GM20000 (cell line): ENCODE measurements around the gene CDH26.

Experiments used
- DNase-seq: peaks from one replicate; pipeline ENCODE4 v3.0.0; 2012; ENCODE audit warnings: low spot score
- CTCF ChIP-seq: IDR thresholded peaks from 2 replicates; pipeline ENCODE4 v1.5.1; 2012; ENCODE audit warnings: mild to moderate bottlenecking, control low read depth; ENCODE audit errors: extremely low read depth, missing control alignments

Gene CDH26

GRCh38 chr20:59997896-59998295 lies 39.7 kb downstream of the CDH26 start:
- no peak for TF ChIP-seq CTCF
- no peak for DNase-seq

DNA sequence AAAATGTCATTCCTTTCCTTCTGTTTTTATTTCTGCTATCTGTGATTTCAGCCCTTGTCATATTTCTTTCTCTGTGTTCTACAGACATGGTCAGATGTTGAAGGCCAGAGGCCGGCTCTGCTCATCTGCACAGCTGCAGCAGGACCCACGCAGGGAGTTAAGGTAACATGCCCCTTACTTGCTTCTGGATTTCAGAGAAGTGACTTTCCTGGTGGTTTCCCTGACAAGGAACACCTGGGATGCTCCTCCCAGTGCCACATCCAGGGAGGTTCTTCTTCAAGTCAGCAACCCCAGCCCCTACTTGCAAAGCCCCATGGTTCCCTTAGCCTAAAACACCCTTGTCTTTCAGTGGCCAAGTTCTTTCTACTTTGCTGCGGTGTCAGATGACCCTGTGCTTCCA lies 41.3 kb downstream of the CDH26 start:
- no peak for DNase-seq
- no peak for TF ChIP-seq CTCF

DNA sequence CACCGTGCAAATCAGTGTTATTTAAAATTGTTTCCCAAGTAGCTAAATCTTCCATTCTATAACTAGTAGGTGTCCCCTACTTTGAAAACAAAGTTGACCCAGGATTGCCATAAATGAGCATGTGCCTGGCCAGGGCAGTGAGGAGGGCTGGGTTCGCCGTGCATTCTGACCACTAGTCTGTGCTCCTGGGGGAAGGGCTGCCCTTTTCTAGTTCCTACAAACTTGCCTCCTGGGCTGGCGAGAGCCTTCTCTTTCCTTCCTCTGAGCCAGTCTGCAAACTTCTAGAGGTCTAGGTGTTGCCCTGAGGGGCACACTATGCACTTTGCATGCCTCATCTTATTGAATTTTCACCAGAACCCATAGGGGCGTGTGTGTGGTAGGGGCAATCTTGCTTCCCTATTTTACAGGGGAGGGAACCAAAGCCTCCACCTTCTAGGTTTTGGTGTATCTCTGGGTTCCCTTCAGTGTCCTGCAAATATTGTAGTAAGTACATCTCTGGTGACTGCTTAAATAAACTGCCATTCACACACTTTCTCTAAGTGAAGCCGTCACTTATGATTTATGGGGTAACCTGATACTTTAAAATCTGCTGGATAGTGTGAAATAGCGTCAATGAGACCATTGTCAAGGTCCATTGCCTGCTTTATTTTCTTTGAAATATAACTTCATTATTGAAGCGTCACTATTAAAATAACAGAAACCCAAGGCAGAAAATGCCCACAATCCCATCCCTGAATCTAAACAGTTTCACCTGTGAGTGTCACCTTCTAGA lies 42.2 kb downstream of the CDH26 start:
- no peak for DNase-seq
- no peak for TF ChIP-seq CTCF

DNA sequence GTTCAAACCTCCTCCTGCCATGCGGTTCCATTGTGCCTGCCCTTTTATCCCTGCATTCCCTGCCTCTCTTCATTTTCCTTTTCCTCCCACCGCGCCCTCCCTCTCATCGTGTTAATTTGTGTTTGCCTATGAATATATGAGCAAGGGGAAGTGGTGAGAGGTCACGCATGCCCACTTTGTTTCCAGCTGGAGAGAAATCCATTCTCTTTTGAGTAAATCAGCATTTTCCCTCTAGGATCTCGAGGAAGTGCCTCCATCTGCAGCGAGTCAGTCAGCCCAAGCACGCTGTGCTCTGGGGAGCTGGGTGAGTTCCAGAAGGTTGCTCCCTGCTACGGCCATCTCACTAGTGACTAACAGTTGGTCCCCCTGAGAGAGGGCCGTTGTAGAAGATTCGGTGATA lies 42.9 kb downstream of the CDH26 start:
- no peak for TF ChIP-seq CTCF
- no peak for DNase-seq

DNA sequence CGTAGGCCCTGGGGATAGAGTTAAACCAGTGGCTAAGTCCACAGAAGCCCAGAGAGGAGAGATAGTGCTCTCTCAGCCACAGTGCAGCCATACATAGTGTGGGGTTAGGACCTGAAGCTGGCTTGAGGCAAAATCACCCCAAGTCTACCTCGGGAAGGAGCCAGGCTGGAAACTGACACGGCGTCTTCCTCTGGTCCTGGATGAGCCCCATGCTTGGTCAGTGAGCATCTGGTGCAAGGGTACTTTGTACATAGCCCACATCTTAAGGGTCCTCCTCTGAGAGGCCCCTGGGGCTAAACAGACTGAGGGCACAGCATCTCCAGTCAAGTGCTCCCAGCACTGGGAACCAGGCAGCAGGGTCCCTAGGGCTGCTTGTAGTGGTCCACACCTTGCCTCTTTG lies 45.6 kb downstream of the CDH26 start:
- TF ChIP-seq CTCF, result no peak
- no peak for DNase-seq

DNA sequence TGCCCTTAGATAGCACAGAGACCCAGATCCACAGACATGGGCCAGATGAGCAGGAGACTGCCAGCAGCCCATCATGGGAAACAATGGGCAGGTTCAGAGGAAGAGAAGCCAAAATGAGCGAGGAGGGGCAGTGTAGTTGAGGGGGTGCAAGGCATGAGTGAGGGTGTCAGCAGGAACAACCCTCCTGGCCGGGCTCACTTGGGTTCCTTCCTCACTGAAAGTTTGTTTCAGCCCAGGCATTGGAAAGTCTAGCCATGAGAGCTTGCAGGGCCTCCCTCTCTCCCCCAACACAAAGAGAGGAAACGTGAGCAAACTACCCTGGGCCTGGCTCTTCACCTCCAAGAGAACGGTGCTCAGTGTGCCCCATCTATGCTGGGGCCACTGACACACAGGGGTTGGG lies 48.0 kb downstream of the CDH26 start:
- DNase-seq, result no peak
- TF ChIP-seq CTCF, result no peak

DNA sequence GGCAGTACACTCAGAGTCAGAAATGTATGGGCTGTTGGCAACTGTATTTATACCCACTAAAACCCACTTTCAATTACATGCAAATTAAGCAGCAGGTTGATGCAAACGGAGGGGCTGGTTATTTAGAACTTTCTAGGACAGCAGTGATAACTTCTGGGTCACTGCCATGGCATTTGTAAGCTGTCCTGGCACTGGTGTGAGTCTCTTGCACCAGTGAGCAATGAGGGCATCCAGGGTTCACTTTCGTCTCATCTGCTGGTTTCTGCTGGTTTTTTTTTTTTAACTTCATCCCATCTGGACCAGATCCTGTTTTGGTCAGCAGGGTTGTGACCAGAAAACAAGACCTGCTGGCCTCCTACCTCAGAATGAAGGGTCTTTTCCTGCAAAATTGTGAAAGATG lies 49.2 kb downstream of the CDH26 start:
- no peak for TF ChIP-seq CTCF
- no peak for DNase-seq
